Natural killer cell (primary cell): ENCODE data around the gene CCNA1. TPM values are rescaled to one million over a fixed set of nuclear protein-coding genes. Genes with fewer than 3 reads are reported as not detected.

Experiments used
- ATAC-seq, 3 donors: fragments of 150-1000 bp in 2 of 3; fragments of 200-7000 bp in 1 of 3; cut with Tn5 transposase; 1 replicate in 1 of 3; 2 replicates in 2 of 3; pipeline ENCODE4 v1.10.0; 2021; ENCODE audit warnings: mild to moderate bottlenecking in 2 of 3, moderate library complexity in 2 of 3
- DNase-seq, 2 donors: peaks; one replicate each; pipeline versions ENCODE4 v3.0.0 to v3.0.0-alpha.2; 2013 to 2021; ENCODE audit warnings: mixed read lengths in 1 of 2
- H3K27ac ChIP-seq: one replicate; pipeline ENCODE4 v1.5.1; 2013; ENCODE audit warnings: mild to moderate bottlenecking, low read length
- H3K27me3 ChIP-seq: one replicate; pipeline ENCODE4 v1.6.1; 2013; ENCODE audit warnings: low read length; ENCODE audit not compliant: control insufficient read depth, insufficient read depth
- H3K36me3 ChIP-seq: one replicate; pipeline ENCODE4 v1.6.1; 2013; ENCODE audit warnings: low read length; ENCODE audit not compliant: control insufficient read depth, insufficient read depth
- H3K4me1 ChIP-seq: one replicate; pipeline ENCODE4 v1.6.1; 2013; ENCODE audit warnings: low read length; ENCODE audit not compliant: control insufficient read depth, insufficient read depth
- H3K4me3 ChIP-seq: one replicate; pipeline ENCODE4 v1.5.1; 2013; ENCODE audit warnings: low read length
- H3K9me3 ChIP-seq: one replicate; pipeline ENCODE4 v1.6.1; 2013; ENCODE audit warnings: low read length; ENCODE audit not compliant: control insufficient read depth, insufficient read depth
- H3K27ac Mint-ChIP-seq, 2 donors: one replicate each; pipeline ENCODE4 v1.8.0; 2022; ENCODE audit warnings: mild to moderate bottlenecking in 2 of 2, mixed read lengths in 2 of 2, moderate library complexity in 1 of 2
- H3K27me3 Mint-ChIP-seq, 2 donors: one replicate each; pipeline ENCODE4 v1.8.0; 2022; ENCODE audit warnings: low read depth in 2 of 2, mixed read lengths in 2 of 2
- H3K36me3 Mint-ChIP-seq: one replicate; pipeline ENCODE4 v1.8.0; 2022; ENCODE audit warnings: mixed read lengths
- H3K4me1 Mint-ChIP-seq, 2 donors: one replicate each; pipeline ENCODE4 v1.8.0; 2022; ENCODE audit warnings: mixed read lengths in 2 of 2
- H3K4me3 Mint-ChIP-seq: one replicate; pipeline ENCODE4 v1.8.0; 2022; ENCODE audit warnings: mild to moderate bottlenecking, moderate library complexity, mixed read lengths
- H3K9me3 Mint-ChIP-seq, 2 donors: one replicate each; pipeline ENCODE4 v1.8.0; 2022; ENCODE audit warnings: mixed read lengths in 2 of 2
- CTCF ChIP-seq: fragments of 200-600 bp; IDR thresholded peaks from one replicate; pipeline ENCODE4 v1.8.0; 2022; ENCODE audit warnings: antibody characterized with exemption
- WGBS: methylation state at CpG from one replicate; pipeline ENCODE4 v1.1.7; 2013; ENCODE audit warnings: missing lambda C conversion rate; ENCODE audit not compliant: insufficient coverage; 5-methylcytosine and 5-hydroxymethylcytosine counted together
- intact Hi-C: fragments of 100-400 bp; cut with micrococcal nuclease; formaldehyde crosslinking; loops from one replicate; pipeline ENCODE4 v1.14.2; 2022
- total RNA-seq, 4 donors: library from RNA; stranded (reverse); fragments of 120-200 nt in 1 of 4; gene quantifications; one replicate each; pipeline versions ENCODE4 v1.2.3 to v1.2.4, GENCODE V29; 2013 to 2022

CCNA1 gene
- total RNA-seq, 3 donors from 2014 or later (not counting 1 experiment from before 2014, with no cell fraction given), result 0.20 to 7.7 TPM; not detected in 1

- DNase-seq, result no peak
- H3K36me3 Mint-ChIP-seq, result no peaks in the 10 kb centered on the region
- H3K27ac Mint-ChIP-seq, result no peak overlapping the region
- Histone ChIP-seq H3K27me3 (no peaks in the 10 kb centered on the region), H3K4me1 (no peaks in the 10 kb centered on the region), H3K27ac (no peak overlapping the region), H3K9me3 (no peaks in the 10 kb centered on the region), H3K4me3 (no peak overlapping the region), H3K36me3 (no peaks in the 10 kb centered on the region)
- WGBS, result 23% methylated on average over 1 of the region's 1 CpG
- no peaks in the 10 kb centered on the region for H3K9me3 Mint-ChIP-seq
- no peak for TF ChIP-seq CTCF
- no peaks in the 10 kb centered on the region for H3K4me1 Mint-ChIP-seq
- peaks cover 10 to 17% of the 10 kb centered on the region in 2 donors for H3K27me3 Mint-ChIP-seq
- ATAC-seq, result no peak
- intact Hi-C loops, result no loop called here
- H3K4me3 Mint-ChIP-seq, result no peak overlapping the region
Measured at GRCh38 chr13:36412736-36413135, 19.6 kb upstream of the CCNA1 start.

- Mint-ChIP-seq H3K36me3 (no peaks in the 10 kb centered on the region), H3K27me3 (peaks cover 8 to 19% of the 10 kb centered on the region in 2 donors), H3K9me3 (no peaks in the 10 kb centered on the region), H3K4me1 (peaks cover 0 to 2% of the 10 kb centered on the region in 2 donors), H3K4me3 (no peak overlapping the region), H3K27ac (no peak overlapping the region)
- H3K4me3 ChIP-seq, result no peak overlapping the region
- H3K36me3 ChIP-seq, result no peaks in the 10 kb centered on the region
- intact Hi-C loops, result no loop called here
- H3K27ac ChIP-seq, result no peak overlapping the region
- H3K4me1 ChIP-seq, result no peaks in the 10 kb centered on the region
- DNase-seq (no peak), ATAC-seq (no peak)
- no peaks in the 10 kb centered on the region for H3K9me3 ChIP-seq
- TF ChIP-seq CTCF, result no peak
- WGBS, result 80% methylated on average over 1 of the region's 1 CpG
- H3K27me3 ChIP-seq, result no peaks in the 10 kb centered on the region
Measured at GRCh38 chr13:36413161-36413560, 19.1 kb upstream of the CCNA1 start.

GRCh38 chr13:36414461-36414860 is 17.8 kb upstream of the CCNA1 start:
- peaks cover 10 to 28% of the 10 kb centered on the region in 2 donors for H3K27me3 Mint-ChIP-seq
- intact Hi-C loops, result no loop called here
- peaks cover 0 to 6% of the 10 kb centered on the region in 2 donors for H3K4me1 Mint-ChIP-seq
- WGBS, result no CpG with 5 or more reads among the region's 3 CpGs
- no peak overlapping the region for H3K27ac Mint-ChIP-seq
- no peaks in the 10 kb centered on the region for H3K9me3 Mint-ChIP-seq
- Histone ChIP-seq H3K27ac (no peak overlapping the region), H3K27me3 (no peaks in the 10 kb centered on the region), H3K4me1 (no peaks in the 10 kb centered on the region), H3K4me3 (no peak overlapping the region), H3K36me3 (no peaks in the 10 kb centered on the region), H3K9me3 (no peaks in the 10 kb centered on the region)
- no peak for DNase-seq
- no peak overlapping the region for H3K4me3 Mint-ChIP-seq
- TF ChIP-seq CTCF, result no peak
- H3K36me3 Mint-ChIP-seq, result no peaks in the 10 kb centered on the region
- ATAC-seq, result no peak

- Histone ChIP-seq H3K4me1 (no peaks in the 10 kb centered on the region), H3K27ac (no peak overlapping the region), H3K9me3 (no peaks in the 10 kb centered on the region), H3K27me3 (no peaks in the 10 kb centered on the region), H3K36me3 (no peaks in the 10 kb centered on the region), H3K4me3 (no peak overlapping the region)
- ATAC-seq (no peak), DNase-seq (no peak)
- H3K36me3 Mint-ChIP-seq, result no peaks in the 10 kb centered on the region
- H3K9me3 Mint-ChIP-seq, result no peaks in the 10 kb centered on the region
- intact Hi-C loops, result no loop called here
- H3K4me1 Mint-ChIP-seq, result peaks cover 0 to 11% of the 10 kb centered on the region in 2 donors
- 0% methylated on average over 1 of the region's 2 CpGs for WGBS
- no peak overlapping the region for H3K27ac Mint-ChIP-seq
- no peak for TF ChIP-seq CTCF
- H3K27me3 Mint-ChIP-seq, result peaks cover 10 to 35% of the 10 kb centered on the region in 2 donors
- no peak overlapping the region for H3K4me3 Mint-ChIP-seq
Measured at GRCh38 chr13:36417331-36417730, 15.0 kb upstream of the CCNA1 start.
